ENCODE data around the gene UMAD1.

UMAD1 gene

DNA sequence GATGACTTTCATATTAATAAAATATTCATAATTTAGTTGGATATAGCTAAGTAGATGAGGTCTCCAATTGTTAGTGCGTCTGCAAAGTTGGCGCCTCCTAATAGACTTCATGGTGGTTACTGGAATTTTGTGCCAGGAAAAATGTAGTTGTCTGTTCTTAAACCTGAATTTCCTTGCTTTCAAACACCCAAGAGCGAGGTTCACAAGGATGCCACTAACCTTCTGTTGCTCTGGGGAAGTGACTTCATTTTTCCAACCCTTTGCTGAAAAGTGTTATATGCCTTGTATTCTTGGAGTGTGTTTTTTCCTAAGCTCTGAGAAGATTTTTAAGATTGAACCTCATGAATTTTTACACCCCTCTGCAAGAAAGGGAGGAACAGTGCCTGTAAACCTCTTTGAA is 229.1 kb downstream of the UMAD1 start:
- H3K4me3 ChIP-seq (ENCODE audit: low read length) = no peak overlapping the region
- no peaks in the 10 kb centered on the region for H3K9me3 ChIP-seq (ENCODE audit: control insufficient read depth, low read length)
- no peaks in the 10 kb centered on the region for H3K27me3 ChIP-seq (replicated peaks; ENCODE audit: control insufficient read depth, insufficient read depth, low read length)

DNA sequence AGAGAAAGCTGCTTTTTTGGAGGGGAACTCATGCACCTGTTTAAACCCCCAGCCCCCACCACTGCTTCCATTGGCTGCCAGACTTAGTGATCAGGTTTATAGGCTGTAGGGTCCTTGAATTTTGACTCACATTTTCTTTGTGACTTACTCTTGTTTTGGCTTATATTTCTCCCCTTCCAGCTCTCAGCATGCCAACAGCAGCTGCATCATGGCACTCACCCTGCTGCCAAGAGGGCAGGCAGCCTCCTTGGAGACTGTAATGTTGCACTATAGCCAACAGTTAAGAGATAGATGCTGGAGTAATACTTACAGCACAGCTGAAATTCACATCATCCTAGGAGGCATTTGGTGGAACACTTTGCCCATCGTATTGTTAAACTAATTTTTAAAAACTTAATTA is 230.0 kb downstream of the UMAD1 start:
- Histone ChIP-seq H3K9ac (ENCODE audit: low read length) (no peak overlapping the region), H3K27me3 (replicated peaks; ENCODE audit: control insufficient read depth, insufficient read depth, low read length) (no peaks in the 10 kb centered on the region), H3K4me3 (ENCODE audit: low read length) (no peak overlapping the region), H3K9me3 (ENCODE audit: control insufficient read depth, low read length) (no peaks in the 10 kb centered on the region), H3K36me3 (ENCODE audit: control insufficient read depth, insufficient read depth, low read length, severe bottlenecking) (no peaks in the 10 kb centered on the region), H3K4me1 (ENCODE audit: control insufficient read depth, insufficient read depth, low read length) (no peaks in the 10 kb centered on the region)
- DNase-seq (ENCODE audit: low read depth) = no peak

More for the DNA sequence above, 229.1 kb downstream of the UMAD1 start:
- H3K36me3 ChIP-seq (ENCODE audit: control insufficient read depth, insufficient read depth, low read length, severe bottlenecking) = no peaks in the 10 kb centered on the region
- DNase-seq (ENCODE audit: low read depth) = no peak
- H3K4me1 ChIP-seq (ENCODE audit: control insufficient read depth, insufficient read depth, low read length) = no peaks in the 10 kb centered on the region
- no peak overlapping the region for H3K9ac ChIP-seq (ENCODE audit: low read length)

DNA sequence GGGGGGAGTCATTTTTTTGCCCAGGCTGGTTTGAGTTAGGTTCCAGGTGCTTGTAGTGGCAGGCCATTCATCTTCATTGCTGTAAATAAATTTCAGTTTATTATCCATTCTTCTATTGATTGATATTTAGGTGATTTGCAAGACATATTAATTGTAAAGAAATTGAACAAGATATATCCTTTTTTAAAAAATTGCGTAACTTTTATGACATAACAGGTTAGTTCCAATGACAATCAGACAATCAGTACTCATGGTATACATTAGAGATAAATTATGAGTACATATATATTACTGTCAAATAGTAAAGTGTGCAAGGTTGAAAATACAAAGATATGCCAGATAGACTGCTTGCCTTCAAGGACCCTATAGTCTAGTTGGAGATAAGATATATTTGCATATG is 235.9 kb downstream of the UMAD1 start:
- no peak overlapping the region for H3K4me3 ChIP-seq (ENCODE audit: low read length)
- DNase-seq (ENCODE audit: low read depth) = no peak

DNA sequence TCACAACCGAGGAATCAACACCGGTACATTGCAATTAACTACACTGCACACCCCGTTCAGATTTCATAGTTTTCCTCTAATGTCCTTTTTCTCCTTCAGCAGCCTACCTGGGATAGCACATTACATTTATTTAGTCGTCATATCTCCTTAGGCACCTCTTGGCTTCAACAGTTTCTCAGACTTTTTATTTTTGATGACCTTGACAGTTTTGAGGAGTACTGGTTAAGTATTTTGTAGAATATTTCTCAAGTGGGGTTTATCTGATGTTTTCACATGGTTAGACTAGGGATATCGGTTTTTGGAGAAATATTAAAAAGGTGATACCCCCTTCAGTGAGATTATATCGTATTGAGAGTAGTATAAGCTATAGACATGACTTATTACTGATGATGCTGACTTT is 241.0 kb downstream of the UMAD1 start:
- Histone ChIP-seq H3K27me3 (replicated peaks; ENCODE audit: control insufficient read depth, insufficient read depth, low read length) (no peaks in the 10 kb centered on the region), H3K4me3 (ENCODE audit: low read length) (no peak overlapping the region), H3K9me3 (ENCODE audit: control insufficient read depth, low read length) (no peaks in the 10 kb centered on the region), H3K36me3 (ENCODE audit: control insufficient read depth, insufficient read depth, low read length, severe bottlenecking) (no peaks in the 10 kb centered on the region), H3K9ac (ENCODE audit: low read length) (no peak overlapping the region), H3K4me1 (ENCODE audit: control insufficient read depth, insufficient read depth, low read length) (no peaks in the 10 kb centered on the region)
- DNase-seq (ENCODE audit: low read depth) = no peak

More for the DNA sequence above, 235.9 kb downstream of the UMAD1 start:
- Histone ChIP-seq H3K9ac (ENCODE audit: low read length) (no peak overlapping the region), H3K9me3 (ENCODE audit: control insufficient read depth, low read length) (no peaks in the 10 kb centered on the region), H3K36me3 (ENCODE audit: control insufficient read depth, insufficient read depth, low read length, severe bottlenecking) (no peaks in the 10 kb centered on the region), H3K4me1 (ENCODE audit: control insufficient read depth, insufficient read depth, low read length) (no peaks in the 10 kb centered on the region), H3K27me3 (replicated peaks; ENCODE audit: control insufficient read depth, insufficient read depth, low read length) (no peaks in the 10 kb centered on the region)

DNA sequence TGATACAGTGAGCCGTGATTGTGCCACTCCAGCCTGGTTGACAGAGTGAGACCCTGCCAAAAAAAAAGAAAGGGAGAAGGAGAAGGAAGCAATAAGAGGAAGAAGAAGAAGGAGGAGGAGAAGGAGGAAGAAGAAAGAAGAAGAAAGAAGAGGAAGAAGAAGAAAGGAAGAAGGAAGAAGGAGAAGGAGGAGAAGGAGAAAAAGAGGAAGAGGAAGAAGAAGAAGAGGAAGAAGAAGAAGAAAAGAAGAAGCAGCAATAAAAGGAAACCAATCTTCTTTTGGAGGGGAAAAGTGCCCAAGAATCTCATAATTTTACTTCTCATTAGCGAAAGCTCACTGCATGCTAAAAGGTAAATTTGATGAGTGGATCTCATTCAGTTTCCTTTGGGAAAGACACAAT is 242.3 kb downstream of the UMAD1 start:
- Histone ChIP-seq H3K27me3 (replicated peaks; ENCODE audit: control insufficient read depth, insufficient read depth, low read length) (no peaks in the 10 kb centered on the region), H3K9me3 (ENCODE audit: control insufficient read depth, low read length) (no peaks in the 10 kb centered on the region), H3K9ac (ENCODE audit: low read length) (no peak overlapping the region), H3K4me3 (ENCODE audit: low read length) (no peak overlapping the region), H3K4me1 (ENCODE audit: control insufficient read depth, insufficient read depth, low read length) (no peaks in the 10 kb centered on the region), H3K36me3 (ENCODE audit: control insufficient read depth, insufficient read depth, low read length, severe bottlenecking) (no peaks in the 10 kb centered on the region)
- DNase-seq (ENCODE audit: low read depth) = no peak

DNA sequence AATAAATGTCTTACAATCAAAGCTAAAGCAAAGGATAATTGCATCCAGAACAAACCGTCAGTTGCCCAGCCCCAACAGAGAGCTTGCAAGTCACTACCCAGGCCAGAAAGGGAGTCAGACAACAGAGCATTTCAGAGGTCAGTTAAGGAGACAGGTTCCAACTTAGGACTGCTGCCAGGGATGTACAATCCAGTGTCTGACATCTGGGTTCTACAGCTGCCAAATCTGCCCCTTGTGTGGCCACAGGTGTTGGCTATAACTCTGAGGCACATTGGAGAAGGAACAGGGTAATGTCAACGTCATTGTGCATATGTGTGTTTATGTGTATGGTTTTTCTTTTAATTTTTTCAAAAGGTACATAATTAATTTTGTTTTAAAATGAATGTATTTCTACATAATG is 242.8 kb downstream of the UMAD1 start:
- DNase-seq (ENCODE audit: low read depth) = no peak
- no peak overlapping the region for H3K9ac ChIP-seq (ENCODE audit: low read length)
- no peak overlapping the region for H3K4me3 ChIP-seq (ENCODE audit: low read length)
- no peaks in the 10 kb centered on the region for H3K9me3 ChIP-seq (ENCODE audit: control insufficient read depth, low read length)
- no peaks in the 10 kb centered on the region for H3K27me3 ChIP-seq (replicated peaks; ENCODE audit: control insufficient read depth, insufficient read depth, low read length)
- H3K36me3 ChIP-seq (ENCODE audit: control insufficient read depth, insufficient read depth, low read length, severe bottlenecking) = no peaks in the 10 kb centered on the region
- H3K4me1 ChIP-seq (ENCODE audit: control insufficient read depth, insufficient read depth, low read length) = no peaks in the 10 kb centered on the region

DNA sequence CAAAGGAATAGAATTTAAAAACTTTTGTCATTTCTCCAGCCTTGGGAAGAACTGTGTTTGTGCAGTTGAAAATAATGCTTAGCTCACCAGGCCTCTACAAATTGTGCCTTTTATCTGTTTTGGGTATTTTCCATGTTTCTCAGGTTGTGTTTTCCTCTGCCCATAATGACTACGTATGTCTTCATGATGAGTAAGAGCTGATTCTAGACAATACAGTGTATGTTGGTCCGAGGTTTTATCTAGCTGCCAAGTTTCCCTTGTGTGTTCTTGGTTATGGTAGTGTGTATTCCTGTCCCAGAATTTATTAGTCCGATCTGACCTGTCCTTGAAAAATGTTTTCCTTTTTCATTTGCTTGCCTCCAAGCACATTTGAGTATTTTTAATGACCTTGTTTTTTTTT is 244.3 kb downstream of the UMAD1 start:
- Histone ChIP-seq H3K4me1 (ENCODE audit: control insufficient read depth, insufficient read depth, low read length) (no peaks in the 10 kb centered on the region), H3K36me3 (ENCODE audit: control insufficient read depth, insufficient read depth, low read length, severe bottlenecking) (no peaks in the 10 kb centered on the region), H3K9me3 (ENCODE audit: control insufficient read depth, low read length) (no peaks in the 10 kb centered on the region), H3K4me3 (ENCODE audit: low read length) (no peak overlapping the region), H3K9ac (ENCODE audit: low read length) (no peak overlapping the region), H3K27me3 (replicated peaks; ENCODE audit: control insufficient read depth, insufficient read depth, low read length) (no peaks in the 10 kb centered on the region)
- no peak for DNase-seq (ENCODE audit: low read depth)

- no peak overlapping the region for H3K9ac ChIP-seq (ENCODE audit: low read length)
- H3K9me3 ChIP-seq (ENCODE audit: control insufficient read depth, low read length) = no peaks in the 10 kb centered on the region
- H3K4me3 ChIP-seq (ENCODE audit: low read length) = no peak overlapping the region
- no peaks in the 10 kb centered on the region for H3K4me1 ChIP-seq (ENCODE audit: control insufficient read depth, insufficient read depth, low read length)
- no peaks in the 10 kb centered on the region for H3K36me3 ChIP-seq (ENCODE audit: control insufficient read depth, insufficient read depth, low read length, severe bottlenecking)
- DNase-seq (ENCODE audit: low read depth) = no peak
- H3K27me3 ChIP-seq (replicated peaks; ENCODE audit: control insufficient read depth, insufficient read depth, low read length) = no peaks in the 10 kb centered on the region
Measured at GRCh38 chr7:7889791-7890568, 249.4 kb downstream of the UMAD1 start.

GRCh38 chr7:7895004-7895650 is 254.6 kb downstream of the UMAD1 start:
- H3K27me3 ChIP-seq (replicated peaks; ENCODE audit: control insufficient read depth, insufficient read depth, low read length) = no peaks in the 10 kb centered on the region
- DNase-seq (ENCODE audit: low read depth) = no peak
- H3K36me3 ChIP-seq (ENCODE audit: control insufficient read depth, insufficient read depth, low read length, severe bottlenecking) = no peaks in the 10 kb centered on the region
- H3K9me3 ChIP-seq (ENCODE audit: control insufficient read depth, low read length) = no peaks in the 10 kb centered on the region
- H3K4me1 ChIP-seq (ENCODE audit: control insufficient read depth, insufficient read depth, low read length) = no peaks in the 10 kb centered on the region
- no peak overlapping the region for H3K9ac ChIP-seq (ENCODE audit: low read length)
- no peak overlapping the region for H3K4me3 ChIP-seq (ENCODE audit: low read length)

GRCh38 chr7:7895754-7896153 is 255.2 kb downstream of the UMAD1 start:
- H3K4me3 ChIP-seq (ENCODE audit: low read length) = no peak overlapping the region
- H3K4me1 ChIP-seq (ENCODE audit: control insufficient read depth, insufficient read depth, low read length) = no peaks in the 10 kb centered on the region
- no peaks in the 10 kb centered on the region for H3K9me3 ChIP-seq (ENCODE audit: control insufficient read depth, low read length)
- no peaks in the 10 kb centered on the region for H3K36me3 ChIP-seq (ENCODE audit: control insufficient read depth, insufficient read depth, low read length, severe bottlenecking)
- DNase-seq (ENCODE audit: low read depth) = no peak
- H3K27me3 ChIP-seq (replicated peaks; ENCODE audit: control insufficient read depth, insufficient read depth, low read length) = no peaks in the 10 kb centered on the region
- H3K9ac ChIP-seq (ENCODE audit: low read length) = no peak overlapping the region

- Histone ChIP-seq H3K9me3 (ENCODE audit: control insufficient read depth, low read length) (no peaks in the 10 kb centered on the region), H3K9ac (ENCODE audit: low read length) (no peak overlapping the region), H3K27me3 (replicated peaks; ENCODE audit: control insufficient read depth, insufficient read depth, low read length) (no peaks in the 10 kb centered on the region), H3K4me3 (ENCODE audit: low read length) (no peak overlapping the region), H3K36me3 (ENCODE audit: control insufficient read depth, insufficient read depth, low read length, severe bottlenecking) (no peaks in the 10 kb centered on the region), H3K4me1 (ENCODE audit: control insufficient read depth, insufficient read depth, low read length) (no peaks in the 10 kb centered on the region)
- no peak for DNase-seq (ENCODE audit: low read depth)
Measured at GRCh38 chr7:7897509-7897908, 257.0 kb downstream of the UMAD1 start.

Data from adipocyte (in vitro differentiated cells).